K562 (cell line): Measurements from ENCODE around the gene LAMB1. TPM values are rescaled to one million over a fixed set of nuclear protein-coding genes. Genes with fewer than 3 reads are reported as not detected.

ENCODE experiments used
- CHD7 ChIP-seq: fragments of 200-600 bp; sonication (generic); IDR thresholded peaks from one replicate; pipeline ENCODE4 v1.6.1; 2012; ENCODE audit warnings: mild to moderate bottlenecking, low read depth, low read length, inconsistent platforms
- JUNB ChIP-seq: fragments of 450-650 bp; formaldehyde crosslinking; conservative IDR thresholded peaks from 2 replicates; pipeline ENCODE4 v1.4.0; 2020; ENCODE audit warnings: mild to moderate bottlenecking
- ZNF407 ChIP-seq: fragments of 450-650 bp; IDR thresholded peaks from 2 replicates; pipeline ENCODE4 v1.6.1; 2016; ENCODE audit warnings: low read depth
- ZNF586 ChIP-seq: fragments of 450-650 bp; formaldehyde crosslinking; conservative IDR thresholded peaks from 2 replicates; pipeline ENCODE4 v1.4.0; 2020; ENCODE audit warnings: mild to moderate bottlenecking, moderate library complexity
- polyA plus RNA-seq, 8 experiments: library from polyadenylated mRNA; depleted of rRNA in 4 of 8; stranded (reverse) in 5 of 8; unstranded in 3 of 8; fragments of >200 nt; fragmentation: Nextera tagmentation in 2 of 8; fragmentation: Illumina TruSeq in 1 of 8; extraction: Ambion mirVana in 2 of 8; extraction: Trizol in 1 of 8; gene quantifications; 2 replicates each; pipeline versions ENCODE4 v1.2.1 to v1.2.3, GENCODE V29; 2011 to 2014; ENCODE audit warnings: inconsistent platforms in 1 of 8, missing spikeins in 1 of 8
- total RNA-seq, 7 experiments: library from RNA; depleted of rRNA in 6 of 7; stranded (reverse); fragments of >200 nt in 6 of 7; fragmentation: Illumina TruSeq in 2 of 7; extraction: Trizol in 2 of 7; gene quantifications; 2 replicates each; pipeline versions ENCODE4 v1.2.1 to v1.2.3, GENCODE V29; 2011 to 2021; ENCODE audit warnings: low replicate concordance in 1 of 7

Gene LAMB1
- total and polyA plus RNA-seq, 9 of the 15 experiments (the other 6 are each of a cell fraction or from before 2014, with no cell fraction given) = 6.0 to 17.7 (median 12.3) TPM

GRCh38 chr7:108012499-108013430 lies 9.8 kb upstream of the LAMB1 start (continued):
- TF ChIP-seq ZNF407 = no peak
- no peak for TF ChIP-seq ZNF586 (CRISPR knock-in tag)
- TF ChIP-seq JUNB (CRISPR knock-in tag) = no peak
- no peak for TF ChIP-seq CHD7
